ENCODE data around the gene L3MBTL4.

DNA sequence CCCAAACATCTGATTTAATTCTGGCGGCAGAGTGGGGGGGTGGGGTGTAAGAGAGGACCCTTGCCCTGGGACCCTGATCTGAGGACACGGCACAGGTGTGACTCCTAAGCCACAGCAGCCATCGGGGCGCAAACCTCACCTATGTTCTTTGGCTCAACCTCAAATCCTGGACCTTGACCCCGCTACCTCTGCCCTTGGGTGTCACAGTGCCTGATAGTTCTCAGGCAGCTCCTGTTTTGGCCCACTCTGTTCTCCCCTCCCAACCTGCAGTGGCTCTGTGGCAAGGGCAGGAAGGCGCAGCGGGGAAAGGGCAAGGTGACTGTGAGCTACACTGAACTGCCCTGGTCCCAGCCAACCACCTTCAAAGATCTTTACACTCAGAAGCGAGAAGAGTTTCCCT lies 152.8 kb downstream of the L3MBTL4 start:
- TF ChIP-seq, protein P1, sequence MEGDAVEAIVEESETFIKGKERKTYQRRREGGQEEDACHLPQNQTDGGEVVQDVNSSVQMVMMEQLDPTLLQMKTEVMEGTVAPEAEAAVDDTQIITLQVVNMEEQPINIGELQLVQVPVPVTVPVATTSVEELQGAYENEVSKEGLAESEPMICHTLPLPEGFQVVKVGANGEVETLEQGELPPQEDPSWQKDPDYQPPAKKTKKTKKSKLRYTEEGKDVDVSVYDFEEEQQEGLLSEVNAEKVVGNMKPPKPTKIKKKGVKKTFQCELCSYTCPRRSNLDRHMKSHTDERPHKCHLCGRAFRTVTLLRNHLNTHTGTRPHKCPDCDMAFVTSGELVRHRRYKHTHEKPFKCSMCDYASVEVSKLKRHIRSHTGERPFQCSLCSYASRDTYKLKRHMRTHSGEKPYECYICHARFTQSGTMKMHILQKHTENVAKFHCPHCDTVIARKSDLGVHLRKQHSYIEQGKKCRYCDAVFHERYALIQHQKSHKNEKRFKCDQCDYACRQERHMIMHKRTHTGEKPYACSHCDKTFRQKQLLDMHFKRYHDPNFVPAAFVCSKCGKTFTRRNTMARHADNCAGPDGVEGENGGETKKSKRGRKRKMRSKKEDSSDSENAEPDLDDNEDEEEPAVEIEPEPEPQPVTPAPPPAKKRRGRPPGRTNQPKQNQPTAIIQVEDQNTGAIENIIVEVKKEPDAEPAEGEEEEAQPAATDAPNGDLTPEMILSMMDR (IDR thresholded peaks at IDR 0.05 in 4 of 5, conservative IDR thresholded peaks at IDR 0.05 in 1 of 5): no peak
- no peak for TF ChIP-seq POLR2A (IDR thresholded peaks at IDR 0.05)

Measured in gastrocnemius medialis (tissue), 4 donors.